SK-N-SH (cell line): Measurements from ENCODE around the gene SHROOM4. TPM values are rescaled to one million over a fixed set of nuclear protein-coding genes. Genes with fewer than 3 reads are reported as not detected.

Source experiments
- CTCF ChIA-PET: fragments of 300-600, 350-600 bp; formaldehyde crosslinking; extraction: SDS; loops from one replicate; lab custom pipeline; 2021; lab: Yijun Ruan, JAX
- POLR2A ChIA-PET: fragments of 350-600 bp; sonication (Branson Sonifier 250); formaldehyde crosslinking; extraction: SDS; loops from one replicate; lab custom pipeline; 2020; ENCODE audit warnings: antibody characterized with exemption, inconsistent platforms; lab: Yijun Ruan, JAX
- DNase-seq: peaks from one replicate; pipeline ENCODE4 v3.0.0; 2012
- H2AFZ ChIP-seq: fragments of 200-600 bp; sonication (generic); 2 replicates; pipeline ENCODE4 v1.8.1; 2016; ENCODE audit warnings: antibody characterized with exemption, mild to moderate bottlenecking, low read depth
- H3F3A ChIP-seq: fragments of 200-600 bp; sonication (generic); replicated peaks from 2 replicates; pipeline ENCODE3; 2016; ENCODE audit warnings: antibody characterized with exemption, mild to moderate bottlenecking; ENCODE audit not compliant: insufficient read depth
- H3K27ac ChIP-seq, 2 experiments: fragments of 200-500 bp in 1 of 2; fragments of 200-600 bp in 1 of 2; sonication (Bioruptor generic) in 1 of 2; sonication (generic), shearing (Covaris generic) in 1 of 2; 2 replicates each; pipeline versions ENCODE4 v1.5.1 to v1.6.1; 2014 to 2016; ENCODE audit warnings: low read depth in 2 of 2, inconsistent platforms in 1 of 2, low read length in 1 of 2, mild to moderate bottlenecking in 1 of 2, mixed read lengths in 1 of 2
- H3K27me3 ChIP-seq: fragments of 200-600 bp; sonication (generic), shearing (Covaris generic); 2 replicates; pipeline ENCODE4 v1.6.1; 2016; ENCODE audit warnings: mixed run types; ENCODE audit not compliant: insufficient read depth
- H3K36me3 ChIP-seq, 2 experiments: fragments of 200-500 bp in 1 of 2; fragments of 200-600 bp in 1 of 2; sonication (Bioruptor generic) in 1 of 2; sonication (generic) in 1 of 2; replicated peaks in 1 of 2; 2 replicates each; pipeline versions ENCODE3 to v1.5.1; 2014 to 2016; ENCODE audit warnings: low read length in 1 of 2, mild to moderate bottlenecking in 1 of 2; ENCODE audit not compliant: insufficient read depth in 2 of 2, control insufficient read depth in 1 of 2
- H3K4me1 ChIP-seq, 2 experiments: fragments of 200-500 bp in 1 of 2; fragments of 200-600 bp in 1 of 2; sonication (Bioruptor generic) in 1 of 2; sonication (generic), shearing (Covaris generic) in 1 of 2; 2 replicates each; pipeline versions ENCODE4 v1.5.1 to v1.6.1; 2014 to 2016; ENCODE audit warnings: low read depth in 1 of 2, low read length in 1 of 2, mixed run types in 1 of 2; ENCODE audit not compliant: insufficient read depth in 2 of 2, control insufficient read depth in 1 of 2
- H3K4me2 ChIP-seq: fragments of 200-600 bp; sonication (generic), shearing (Covaris generic); 2 replicates; pipeline ENCODE4 v1.6.1; 2017; ENCODE audit warnings: mixed run types
- H3K4me3 ChIP-seq, 2 experiments: fragments of 200-500 bp in 1 of 2; fragments of 200-600 bp in 1 of 2; sonication (Bioruptor generic) in 1 of 2; sonication (generic), shearing (Covaris generic) in 1 of 2; 2 replicates each; pipeline versions ENCODE4 v1.5.1 to v1.8.1; 2014 to 2016; ENCODE audit warnings: low read depth in 2 of 2, inconsistent platforms in 1 of 2, low read length in 1 of 2, mild to moderate bottlenecking in 1 of 2, mixed read lengths in 1 of 2, moderate library complexity in 1 of 2
- H3K79me2 ChIP-seq: fragments of 200-600 bp; sonication (generic); 2 replicates; pipeline ENCODE4 v1.8.1; 2017; ENCODE audit warnings: mild to moderate bottlenecking; ENCODE audit not compliant: insufficient read depth
- H3K9ac ChIP-seq: fragments of 200-600 bp; sonication (generic); 2 replicates; pipeline ENCODE4 v1.6.1; 2017; ENCODE audit warnings: mixed run types
- H3K9me2 ChIP-seq: fragments of 200-600 bp; sonication (generic); 2 replicates; pipeline ENCODE4 v1.6.1; 2017; ENCODE audit warnings: mixed run types
- H3K9me3 ChIP-seq: fragments of 200-600 bp; sonication (generic); 2 replicates; pipeline ENCODE4 v1.6.1; 2017; ENCODE audit warnings: mixed run types, mild to moderate bottlenecking, moderate library complexity
- H4K20me1 ChIP-seq: fragments of 200-600 bp; sonication (generic); 2 replicates; pipeline ENCODE4 v1.6.1; 2017; ENCODE audit warnings: mild to moderate bottlenecking, mixed run types; ENCODE audit not compliant: insufficient read depth
- CHD2 ChIP-seq: fragments of 150-350 bp; IDR thresholded peaks from 2 replicates; pipeline ENCODE4 v1.6.1; 2018; ENCODE audit warnings: low read length; ENCODE audit not compliant: partially characterized antibody
- EP300 ChIP-seq, 2 experiments: IDR thresholded peaks; 2 replicates each; pipeline versions ENCODE4 v1.4.0 to v1.6.1; 2012; ENCODE audit warnings: borderline replicate concordance in 1 of 2, low read depth in 1 of 2, low read length in 1 of 2
- EZH2phosphoT487 ChIP-seq: fragments of 200-600 bp; sonication (generic); IDR thresholded peaks from 2 replicates; pipeline ENCODE4 v1.6.1; 2017; ENCODE audit warnings: low read depth, mixed run types, mild to moderate bottlenecking, antibody characterized with exemption, moderate library complexity, borderline replicate concordance
- FOSL2 ChIP-seq: IDR thresholded peaks from 2 replicates; pipeline ENCODE4 v1.4.0; 2012; ENCODE audit warnings: low read depth, mild to moderate bottlenecking, moderate library complexity, borderline replicate concordance
- FOXJ3 ChIP-seq: sonication (generic); formaldehyde crosslinking; IDR thresholded peaks from 2 replicates; pipeline ENCODE4 v1.5.1; 2020; ENCODE audit warnings: mild to moderate bottlenecking, missing genetic modification reagents
- GATA2 ChIP-seq: sonication (generic); formaldehyde crosslinking; IDR thresholded peaks from 2 replicates; pipeline ENCODE4 v1.5.0; 2020; ENCODE audit warnings: mild to moderate bottlenecking, missing genetic modification reagents
- MAX ChIP-seq: IDR thresholded peaks from 2 replicates; pipeline ENCODE4 v1.4.0; 2012; ENCODE audit warnings: low read depth
- MXI1 ChIP-seq: IDR thresholded peaks from 2 replicates; pipeline ENCODE4 v1.6.1; 2012; ENCODE audit warnings: mild to moderate bottlenecking, low read depth, low read length, improper control_type of control experiment
- NFIC ChIP-seq: IDR thresholded peaks from 2 replicates; pipeline ENCODE4 v1.4.0; 2012; ENCODE audit warnings: borderline replicate concordance
- NRF1 ChIP-seq: IDR thresholded peaks from 2 replicates; pipeline ENCODE4 v1.6.1; 2012; ENCODE audit warnings: low read depth, mild to moderate bottlenecking, low read length
- RAD21 ChIP-seq: IDR thresholded peaks from 2 replicates; pipeline ENCODE4 v1.6.1; 2012; ENCODE audit warnings: mild to moderate bottlenecking, low read length
- REST ChIP-seq: IDR thresholded peaks from 2 replicates; pipeline ENCODE4 v1.6.1; 2012; ENCODE audit warnings: mild to moderate bottlenecking, low read depth, low read length, moderate library complexity
- RFX5 ChIP-seq: IDR thresholded peaks from 2 replicates; pipeline ENCODE4 v1.6.1; 2012; ENCODE audit warnings: mild to moderate bottlenecking, improper control_type of control experiment, low read length
- SMC3 ChIP-seq: IDR thresholded peaks from 2 replicates; pipeline ENCODE4 v1.6.1; 2012; ENCODE audit warnings: low read depth, low read length, improper control_type of control experiment
- TAF1 ChIP-seq: IDR thresholded peaks from 2 replicates; pipeline ENCODE4 v1.6.1; 2012; ENCODE audit warnings: low read depth, mild to moderate bottlenecking, low read length, moderate library complexity, borderline replicate concordance
- TCF12 ChIP-seq: IDR thresholded peaks from 2 replicates; pipeline ENCODE4 v1.4.0; 2012
- TEAD4 ChIP-seq: IDR thresholded peaks from 2 replicates; pipeline ENCODE4 v1.4.0; 2012; ENCODE audit warnings: mild to moderate bottlenecking, borderline replicate concordance; ENCODE audit not compliant: insufficient read depth
- YY1 ChIP-seq: IDR thresholded peaks from 2 replicates; pipeline ENCODE4 v1.4.0; 2012; ENCODE audit warnings: low read depth, mild to moderate bottlenecking
- WGBS: methylation state at CpG from one replicate; pipeline ENCODE4 v1.1.6; 2017; ENCODE audit warnings: low lambda C conversion rate; 5-methylcytosine and 5-hydroxymethylcytosine counted together
- polyA plus RNA-seq, 3 experiments: library from polyadenylated mRNA; depleted of rRNA; stranded (reverse); fragments of >200 nt; gene quantifications; 2 replicates each; pipeline ENCODE4 v1.2.3, GENCODE V29; 2012
- TF ChIP-seq, protein P1 (sequence below): fragments of 200-600 bp; sonication (generic); IDR thresholded peaks from 2 replicates; pipeline ENCODE4 v1.6.1; 2017; ENCODE audit warnings: antibody characterized with exemption, mild to moderate bottlenecking, moderate library complexity
- TF ChIP-seq, protein P2 (sequence below): fragments of 150-350 bp; IDR thresholded peaks from 2 replicates; pipeline ENCODE4 v1.6.1; 2016; ENCODE audit warnings: mild to moderate bottlenecking, low read depth, low read length

The SHROOM4 gene
- polyA plus RNA-seq, 1 of the 3 experiments (the other 2 are of a cell fraction) = 0.31 TPM

- Histone ChIP-seq H3K9ac (no peak overlapping the region), H3K79me2 (no peaks in the 10 kb centered on the region), H3K4me2 (no peak overlapping the region), H3K27me3 (no peaks in the 10 kb centered on the region), H4K20me1 (no peaks in the 10 kb centered on the region), H3K4me1 (no peaks in the 10 kb centered on the region), H3K27ac (no peak overlapping the region), H3F3A (no peaks in the 10 kb centered on the region), H3K9me3 (no peaks in the 10 kb centered on the region), H2AFZ (no peak overlapping the region), H3K4me3 (no peak overlapping the region), H3K36me3 (no peaks in the 10 kb centered on the region), H3K9me2 (no peaks in the 10 kb centered on the region)
- 11% methylated on average over 1 of the region's 1 CpG for WGBS
- ChIA-PET POLR2A (no interaction called here), CTCF (no interaction called here)
- TF ChIP-seq FOSL2 (no peak), NFIC (no peak), MAX (no peak), MXI1 (no peak), TEAD4 (no peak), CHD2 (no peak), TCF12 (no peak), RFX5 (no peak), EP300 (IDR thresholded peaks at IDR 0.05; ENCODE audit: borderline replicate concordance in 1 of 2, low read depth in 1 of 2, low read length in 1 of 2) (no peak), GATA2 (CRISPR knock-in tag) (no peak), EZH2phosphoT487 (no peak), YY1 (no peak), FOXJ3 (CRISPR knock-in tag) (no peak), NRF1 (no peak)
- TF ChIP-seq, protein P1, sequence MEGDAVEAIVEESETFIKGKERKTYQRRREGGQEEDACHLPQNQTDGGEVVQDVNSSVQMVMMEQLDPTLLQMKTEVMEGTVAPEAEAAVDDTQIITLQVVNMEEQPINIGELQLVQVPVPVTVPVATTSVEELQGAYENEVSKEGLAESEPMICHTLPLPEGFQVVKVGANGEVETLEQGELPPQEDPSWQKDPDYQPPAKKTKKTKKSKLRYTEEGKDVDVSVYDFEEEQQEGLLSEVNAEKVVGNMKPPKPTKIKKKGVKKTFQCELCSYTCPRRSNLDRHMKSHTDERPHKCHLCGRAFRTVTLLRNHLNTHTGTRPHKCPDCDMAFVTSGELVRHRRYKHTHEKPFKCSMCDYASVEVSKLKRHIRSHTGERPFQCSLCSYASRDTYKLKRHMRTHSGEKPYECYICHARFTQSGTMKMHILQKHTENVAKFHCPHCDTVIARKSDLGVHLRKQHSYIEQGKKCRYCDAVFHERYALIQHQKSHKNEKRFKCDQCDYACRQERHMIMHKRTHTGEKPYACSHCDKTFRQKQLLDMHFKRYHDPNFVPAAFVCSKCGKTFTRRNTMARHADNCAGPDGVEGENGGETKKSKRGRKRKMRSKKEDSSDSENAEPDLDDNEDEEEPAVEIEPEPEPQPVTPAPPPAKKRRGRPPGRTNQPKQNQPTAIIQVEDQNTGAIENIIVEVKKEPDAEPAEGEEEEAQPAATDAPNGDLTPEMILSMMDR = no peak
- DNase-seq = no peak
Observed at GRCh38 chrX:50668860-50669259, 145.1 kb downstream of the SHROOM4 start.

DNA sequence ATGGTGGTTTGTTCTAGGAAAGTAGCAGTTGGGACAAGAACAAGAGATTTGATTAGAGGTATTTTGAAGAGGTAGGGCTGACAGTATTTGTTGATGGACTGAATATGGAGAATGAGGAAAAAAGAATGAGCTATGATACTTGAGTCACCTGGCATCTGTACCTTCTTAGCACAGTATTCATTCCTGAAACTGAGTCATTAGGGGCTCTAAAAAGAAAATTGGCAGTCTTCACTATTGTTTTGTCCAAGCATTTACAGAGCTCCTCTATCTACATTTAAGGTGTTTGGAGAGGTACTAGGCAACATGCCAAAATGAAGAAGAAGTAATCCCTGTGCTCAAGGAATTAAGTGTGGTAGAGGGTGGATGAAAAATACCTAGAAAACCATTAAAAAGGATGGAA lies 165.8 kb downstream of the SHROOM4 start:
- POLR2A ChIA-PET = no interaction called here
- H3K4me2 ChIP-seq = no peak overlapping the region
- CTCF ChIA-PET = interaction anchor here (0.9 kb wide), 1 partner anchor 68 kb away, joined by 3 read pairs; no protein-coding TSS in a partner anchor

More for the DNA sequence above, 165.8 kb downstream of the SHROOM4 start:
- H3K4me1 ChIP-seq = no peaks in the 10 kb centered on the region
- H3K27ac ChIP-seq = no peak overlapping the region
- no peaks in the 10 kb centered on the region for H3K79me2 ChIP-seq
- DNase-seq = no peak
- no peak overlapping the region for H3K9ac ChIP-seq
- TF ChIP-seq SMC3 (no peak), TAF1 (no peak), TEAD4 (no peak), RAD21 (no peak), REST (no peak), FOSL2 (no peak)
- TF ChIP-seq, protein P2, sequence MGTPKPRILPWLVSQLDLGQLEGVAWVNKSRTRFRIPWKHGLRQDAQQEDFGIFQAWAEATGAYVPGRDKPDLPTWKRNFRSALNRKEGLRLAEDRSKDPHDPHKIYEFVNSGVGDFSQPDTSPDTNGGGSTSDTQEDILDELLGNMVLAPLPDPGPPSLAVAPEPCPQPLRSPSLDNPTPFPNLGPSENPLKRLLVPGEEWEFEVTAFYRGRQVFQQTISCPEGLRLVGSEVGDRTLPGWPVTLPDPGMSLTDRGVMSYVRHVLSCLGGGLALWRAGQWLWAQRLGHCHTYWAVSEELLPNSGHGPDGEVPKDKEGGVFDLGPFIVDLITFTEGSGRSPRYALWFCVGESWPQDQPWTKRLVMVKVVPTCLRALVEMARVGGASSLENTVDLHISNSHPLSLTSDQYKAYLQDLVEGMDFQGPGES = no peak
- TF ChIP-seq, protein P1 = no peak
- no peak overlapping the region for H3K4me3 ChIP-seq
- no peaks in the 10 kb centered on the region for H3K36me3 ChIP-seq
- no peaks in the 10 kb centered on the region for H3K9me3 ChIP-seq
- H4K20me1 ChIP-seq = no peaks in the 10 kb centered on the region
- H3K27me3 ChIP-seq = no peaks in the 10 kb centered on the region
- no peaks in the 10 kb centered on the region for H3F3A ChIP-seq
- H3K9me2 ChIP-seq = no peaks in the 10 kb centered on the region
- H2AFZ ChIP-seq = no peak overlapping the region
